ENCODE measurements around the gene MBNL2. TPM values are rescaled to one million over a fixed set of nuclear protein-coding genes. Genes with fewer than 3 reads are reported as not detected.

The MBNL2 gene
- total RNA-seq, 1 experiment from 2014 or later, result 0.85 TPM

DNA sequence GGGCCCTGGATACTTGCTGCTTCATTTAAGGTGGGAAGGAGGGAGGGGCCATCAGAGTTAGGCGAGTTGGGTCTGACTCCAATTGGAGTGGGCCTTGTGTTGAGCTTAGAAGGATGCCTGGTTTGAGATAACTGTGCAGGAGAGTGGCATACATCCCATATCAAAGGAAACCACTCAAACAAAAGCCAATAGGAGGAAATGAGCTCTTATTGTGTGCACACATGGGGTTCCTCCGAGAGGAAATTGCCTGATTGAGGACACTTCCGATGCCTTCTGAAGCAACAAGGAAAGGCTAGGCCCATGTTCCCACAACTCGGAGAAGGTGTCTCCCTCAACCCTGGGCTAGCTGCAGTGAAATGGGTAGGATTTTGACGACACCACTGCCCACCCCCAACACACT, 19.6 kb downstream of the MBNL2 start (continued):
- TF ChIP-seq, protein P1, sequence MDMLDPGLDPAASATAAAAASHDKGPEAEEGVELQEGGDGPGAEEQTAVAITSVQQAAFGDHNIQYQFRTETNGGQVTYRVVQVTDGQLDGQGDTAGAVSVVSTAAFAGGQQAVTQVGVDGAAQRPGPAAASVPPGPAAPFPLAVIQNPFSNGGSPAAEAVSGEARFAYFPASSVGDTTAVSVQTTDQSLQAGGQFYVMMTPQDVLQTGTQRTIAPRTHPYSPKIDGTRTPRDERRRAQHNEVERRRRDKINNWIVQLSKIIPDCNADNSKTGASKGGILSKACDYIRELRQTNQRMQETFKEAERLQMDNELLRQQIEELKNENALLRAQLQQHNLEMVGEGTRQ (CRISPR knock-in tag; IDR thresholded peaks at IDR 0.05), result no peak
- TF ChIP-seq, protein P2, sequence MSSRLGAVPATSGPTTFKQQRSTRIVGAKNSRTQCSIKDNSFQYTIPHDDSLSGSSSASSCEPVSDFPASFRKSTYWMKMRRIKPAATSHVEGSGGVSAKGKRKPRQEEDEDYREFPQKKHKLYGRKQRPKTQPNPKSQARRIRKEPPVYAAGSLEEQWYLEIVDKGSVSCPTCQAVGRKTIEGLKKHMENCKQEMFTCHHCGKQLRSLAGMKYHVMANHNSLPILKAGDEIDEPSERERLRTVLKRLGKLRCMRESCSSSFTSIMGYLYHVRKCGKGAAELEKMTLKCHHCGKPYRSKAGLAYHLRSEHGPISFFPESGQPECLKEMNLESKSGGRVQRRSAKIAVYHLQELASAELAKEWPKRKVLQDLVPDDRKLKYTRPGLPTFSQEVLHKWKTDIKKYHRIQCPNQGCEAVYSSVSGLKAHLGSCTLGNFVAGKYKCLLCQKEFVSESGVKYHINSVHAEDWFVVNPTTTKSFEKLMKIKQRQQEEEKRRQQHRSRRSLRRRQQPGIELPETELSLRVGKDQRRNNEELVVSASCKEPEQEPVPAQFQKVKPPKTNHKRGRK (CRISPR knock-in tag; IDR thresholded peaks at IDR 0.05; ENCODE audit: borderline replicate concordance), result no peak

DNA sequence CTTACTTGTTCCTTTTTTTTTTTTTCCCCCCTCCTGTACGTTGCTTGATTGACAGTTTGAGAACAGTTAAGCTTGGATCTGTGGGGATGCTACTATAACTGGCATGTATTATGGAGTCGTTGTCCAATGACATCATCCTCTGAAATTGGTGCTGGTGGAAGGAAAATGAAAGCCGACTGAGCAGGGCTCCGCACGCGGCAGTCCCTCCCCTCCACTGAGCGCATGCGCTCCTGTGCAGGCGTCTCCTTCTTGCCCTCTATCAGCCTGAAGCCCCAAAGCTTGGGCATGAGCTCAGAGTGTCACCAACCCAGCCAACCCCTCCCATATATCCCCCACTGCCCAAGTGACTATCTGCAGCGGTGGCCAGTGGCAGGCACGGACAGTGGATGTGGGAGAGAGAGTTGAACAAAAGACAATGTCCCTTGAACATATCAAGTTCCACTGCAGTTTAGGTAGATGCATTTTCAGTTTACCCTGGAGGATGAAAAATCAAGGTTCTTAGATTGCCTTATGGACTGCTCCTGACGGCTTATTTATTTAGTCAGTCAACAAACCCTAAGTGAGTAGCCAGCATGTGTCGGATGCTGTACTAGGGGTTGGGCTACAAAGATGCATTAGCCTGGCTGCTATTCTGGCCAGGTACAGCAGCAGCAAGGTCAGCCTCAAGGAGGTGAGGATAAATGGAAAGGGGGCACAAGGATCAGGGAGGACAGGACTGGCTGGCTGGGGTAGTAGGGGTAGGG, 20.8 kb downstream of the MBNL2 start:
- ChIA-PET POLR2A (no interaction called here), CTCF (no interaction called here)
- H3K27me3 Mint-ChIP-seq (ENCODE audit: low read depth), result peaks cover 49% of the 10 kb centered on the region
- ATAC-seq, result no peak
- H3K4me3 Mint-ChIP-seq, result no peak overlapping the region
- TF ChIP-seq ESRRA (CRISPR knock-in tag; IDR thresholded peaks at IDR 0.05; ENCODE audit: borderline replicate concordance), result no peak
- TF ChIP-seq ATF1 (CRISPR knock-in tag; IDR thresholded peaks at IDR 0.05), result no peak
- TF ChIP-seq, protein P3, sequence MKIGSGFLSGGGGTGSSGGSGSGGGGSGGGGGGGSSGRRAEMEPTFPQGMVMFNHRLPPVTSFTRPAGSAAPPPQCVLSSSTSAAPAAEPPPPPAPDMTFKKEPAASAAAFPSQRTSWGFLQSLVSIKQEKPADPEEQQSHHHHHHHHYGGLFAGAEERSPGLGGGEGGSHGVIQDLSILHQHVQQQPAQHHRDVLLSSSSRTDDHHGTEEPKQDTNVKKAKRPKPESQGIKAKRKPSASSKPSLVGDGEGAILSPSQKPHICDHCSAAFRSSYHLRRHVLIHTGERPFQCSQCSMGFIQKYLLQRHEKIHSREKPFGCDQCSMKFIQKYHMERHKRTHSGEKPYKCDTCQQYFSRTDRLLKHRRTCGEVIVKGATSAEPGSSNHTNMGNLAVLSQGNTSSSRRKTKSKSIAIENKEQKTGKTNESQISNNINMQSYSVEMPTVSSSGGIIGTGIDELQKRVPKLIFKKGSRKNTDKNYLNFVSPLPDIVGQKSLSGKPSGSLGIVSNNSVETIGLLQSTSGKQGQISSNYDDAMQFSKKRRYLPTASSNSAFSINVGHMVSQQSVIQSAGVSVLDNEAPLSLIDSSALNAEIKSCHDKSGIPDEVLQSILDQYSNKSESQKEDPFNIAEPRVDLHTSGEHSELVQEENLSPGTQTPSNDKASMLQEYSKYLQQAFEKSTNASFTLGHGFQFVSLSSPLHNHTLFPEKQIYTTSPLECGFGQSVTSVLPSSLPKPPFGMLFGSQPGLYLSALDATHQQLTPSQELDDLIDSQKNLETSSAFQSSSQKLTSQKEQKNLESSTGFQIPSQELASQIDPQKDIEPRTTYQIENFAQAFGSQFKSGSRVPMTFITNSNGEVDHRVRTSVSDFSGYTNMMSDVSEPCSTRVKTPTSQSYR (CRISPR knock-in tag; IDR thresholded peaks at IDR 0.05), result no peak
- no peak for TF ChIP-seq ZNF671 (CRISPR knock-in tag; IDR thresholded peaks at IDR 0.05)
- TF ChIP-seq TEAD4 (CRISPR knock-in tag; IDR thresholded peaks at IDR 0.05), result no peak
- TF ChIP-seq, protein P4, sequence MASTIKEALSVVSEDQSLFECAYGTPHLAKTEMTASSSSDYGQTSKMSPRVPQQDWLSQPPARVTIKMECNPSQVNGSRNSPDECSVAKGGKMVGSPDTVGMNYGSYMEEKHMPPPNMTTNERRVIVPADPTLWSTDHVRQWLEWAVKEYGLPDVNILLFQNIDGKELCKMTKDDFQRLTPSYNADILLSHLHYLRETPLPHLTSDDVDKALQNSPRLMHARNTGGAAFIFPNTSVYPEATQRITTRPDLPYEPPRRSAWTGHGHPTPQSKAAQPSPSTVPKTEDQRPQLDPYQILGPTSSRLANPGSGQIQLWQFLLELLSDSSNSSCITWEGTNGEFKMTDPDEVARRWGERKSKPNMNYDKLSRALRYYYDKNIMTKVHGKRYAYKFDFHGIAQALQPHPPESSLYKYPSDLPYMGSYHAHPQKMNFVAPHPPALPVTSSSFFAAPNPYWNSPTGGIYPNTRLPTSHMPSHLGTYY (CRISPR knock-in tag; IDR thresholded peaks at IDR 0.05), result no peak
- TF ChIP-seq, protein P5, sequence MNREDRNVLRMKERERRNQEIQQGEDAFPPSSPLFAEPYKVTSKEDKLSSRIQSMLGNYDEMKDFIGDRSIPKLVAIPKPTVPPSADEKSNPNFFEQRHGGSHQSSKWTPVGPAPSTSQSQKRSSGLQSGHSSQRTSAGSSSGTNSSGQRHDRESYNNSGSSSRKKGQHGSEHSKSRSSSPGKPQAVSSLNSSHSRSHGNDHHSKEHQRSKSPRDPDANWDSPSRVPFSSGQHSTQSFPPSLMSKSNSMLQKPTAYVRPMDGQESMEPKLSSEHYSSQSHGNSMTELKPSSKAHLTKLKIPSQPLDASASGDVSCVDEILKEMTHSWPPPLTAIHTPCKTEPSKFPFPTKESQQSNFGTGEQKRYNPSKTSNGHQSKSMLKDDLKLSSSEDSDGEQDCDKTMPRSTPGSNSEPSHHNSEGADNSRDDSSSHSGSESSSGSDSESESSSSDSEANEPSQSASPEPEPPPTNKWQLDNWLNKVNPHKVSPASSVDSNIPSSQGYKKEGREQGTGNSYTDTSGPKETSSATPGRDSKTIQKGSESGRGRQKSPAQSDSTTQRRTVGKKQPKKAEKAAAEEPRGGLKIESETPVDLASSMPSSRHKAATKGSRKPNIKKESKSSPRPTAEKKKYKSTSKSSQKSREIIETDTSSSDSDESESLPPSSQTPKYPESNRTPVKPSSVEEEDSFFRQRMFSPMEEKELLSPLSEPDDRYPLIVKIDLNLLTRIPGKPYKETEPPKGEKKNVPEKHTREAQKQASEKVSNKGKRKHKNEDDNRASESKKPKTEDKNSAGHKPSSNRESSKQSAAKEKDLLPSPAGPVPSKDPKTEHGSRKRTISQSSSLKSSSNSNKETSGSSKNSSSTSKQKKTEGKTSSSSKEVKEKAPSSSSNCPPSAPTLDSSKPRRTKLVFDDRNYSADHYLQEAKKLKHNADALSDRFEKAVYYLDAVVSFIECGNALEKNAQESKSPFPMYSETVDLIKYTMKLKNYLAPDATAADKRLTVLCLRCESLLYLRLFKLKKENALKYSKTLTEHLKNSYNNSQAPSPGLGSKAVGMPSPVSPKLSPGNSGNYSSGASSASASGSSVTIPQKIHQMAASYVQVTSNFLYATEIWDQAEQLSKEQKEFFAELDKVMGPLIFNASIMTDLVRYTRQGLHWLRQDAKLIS (CRISPR knock-in tag; IDR thresholded peaks at IDR 0.05; ENCODE audit: borderline replicate concordance), result no peak
- TF ChIP-seq, protein P6, sequence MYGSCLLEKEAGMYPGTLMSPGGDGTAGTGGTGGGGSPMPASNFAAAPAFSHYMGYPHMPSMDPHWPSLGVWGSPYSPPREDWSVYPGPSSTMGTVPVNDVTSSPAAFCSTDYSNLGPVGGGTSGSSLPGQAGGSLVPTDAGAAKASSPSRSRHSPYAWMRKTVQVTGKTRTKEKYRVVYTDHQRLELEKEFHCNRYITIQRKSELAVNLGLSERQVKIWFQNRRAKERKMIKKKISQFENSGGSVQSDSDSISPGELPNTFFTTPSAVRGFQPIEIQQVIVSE (CRISPR knock-in tag; IDR thresholded peaks at IDR 0.05; ENCODE audit: borderline replicate concordance), result no peak
- no peak for TF ChIP-seq NR2C2 (CRISPR knock-in tag; IDR thresholded peaks at IDR 0.05)
- TF ChIP-seq CREB1 (CRISPR knock-in tag; IDR thresholded peaks at IDR 0.05), result no peak
- TF ChIP-seq, protein P7, sequence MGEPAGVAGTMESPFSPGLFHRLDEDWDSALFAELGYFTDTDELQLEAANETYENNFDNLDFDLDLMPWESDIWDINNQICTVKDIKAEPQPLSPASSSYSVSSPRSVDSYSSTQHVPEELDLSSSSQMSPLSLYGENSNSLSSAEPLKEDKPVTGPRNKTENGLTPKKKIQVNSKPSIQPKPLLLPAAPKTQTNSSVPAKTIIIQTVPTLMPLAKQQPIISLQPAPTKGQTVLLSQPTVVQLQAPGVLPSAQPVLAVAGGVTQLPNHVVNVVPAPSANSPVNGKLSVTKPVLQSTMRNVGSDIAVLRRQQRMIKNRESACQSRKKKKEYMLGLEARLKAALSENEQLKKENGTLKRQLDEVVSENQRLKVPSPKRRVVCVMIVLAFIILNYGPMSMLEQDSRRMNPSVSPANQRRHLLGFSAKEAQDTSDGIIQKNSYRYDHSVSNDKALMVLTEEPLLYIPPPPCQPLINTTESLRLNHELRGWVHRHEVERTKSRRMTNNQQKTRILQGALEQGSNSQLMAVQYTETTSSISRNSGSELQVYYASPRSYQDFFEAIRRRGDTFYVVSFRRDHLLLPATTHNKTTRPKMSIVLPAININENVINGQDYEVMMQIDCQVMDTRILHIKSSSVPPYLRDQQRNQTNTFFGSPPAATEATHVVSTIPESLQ (CRISPR knock-in tag; IDR thresholded peaks at IDR 0.05), result no peak
- no peak for TF ChIP-seq ZNF219 (CRISPR knock-in tag; IDR thresholded peaks at IDR 0.05; ENCODE audit: borderline replicate concordance)
- no peak for TF ChIP-seq SMAD3 (CRISPR knock-in tag; IDR thresholded peaks at IDR 0.05; ENCODE audit: borderline replicate concordance)
- TF ChIP-seq SOX15 (CRISPR knock-in tag; IDR thresholded peaks at IDR 0.05), result no peak
- no peak for TF ChIP-seq ZNF121 (CRISPR knock-in tag; IDR thresholded peaks at IDR 0.05)
- TF ChIP-seq, protein P1 (CRISPR knock-in tag; IDR thresholded peaks at IDR 0.05), result no peak
- H3K27ac Mint-ChIP-seq, result no peak overlapping the region
- no peaks in the 10 kb centered on the region for H3K36me3 Mint-ChIP-seq
- peaks cover 27% of the 10 kb centered on the region for H3K4me1 Mint-ChIP-seq
- H3K9me3 Mint-ChIP-seq, result no peaks in the 10 kb centered on the region
- DNase-seq (ENCODE audit: low spot score), result no peak
